Liver (tissue), 9 donors: ENCODE data around the gene TUBB4A. TPM values are rescaled to one million over a fixed set of nuclear protein-coding genes. Genes with fewer than 3 reads are reported as not detected.

Source experiments
- DNase-seq: peaks from one replicate; pipeline ENCODE4 v3.0.0-alpha.2; 2017; ENCODE audit warnings: low spot score
- H3K27ac ChIP-seq, 2 donors: one replicate each; pipeline ENCODE4 v1.7.0; 2013; ENCODE audit warnings: inconsistent platforms in 2 of 2, low read length in 2 of 2, control low read depth in 1 of 2, low read depth in 1 of 2, mild to moderate bottlenecking in 1 of 2
- H3K27me3 ChIP-seq, 4 donors: one replicate each; pipeline versions ENCODE4 v1.6.1 to v1.7.0; 2013; ENCODE audit warnings: low read length in 3 of 4, inconsistent platforms in 1 of 4, mild to moderate bottlenecking in 1 of 4, moderate library complexity in 1 of 4; ENCODE audit not compliant: control insufficient read depth in 4 of 4, insufficient read depth in 4 of 4
- H3K36me3 ChIP-seq, 4 donors: one replicate each; pipeline versions ENCODE4 v1.6.1 to v1.7.0; 2013; ENCODE audit warnings: low read length in 3 of 4, mild to moderate bottlenecking in 3 of 4, low read depth in 1 of 4, moderate library complexity in 1 of 4; ENCODE audit not compliant: control insufficient read depth in 4 of 4, insufficient read depth in 3 of 4
- H3K4me1 ChIP-seq, 4 donors: one replicate each; pipeline versions ENCODE4 v1.6.1 to v1.7.0; 2013; ENCODE audit warnings: low read length in 3 of 4, mild to moderate bottlenecking in 3 of 4, moderate library complexity in 1 of 4; ENCODE audit not compliant: control insufficient read depth in 4 of 4, insufficient read depth in 4 of 4
- H3K4me3 ChIP-seq, 3 donors: one replicate each; pipeline versions ENCODE4 v1.6.1 to v1.7.0; 2013; ENCODE audit warnings: low read length in 3 of 3, control low read depth in 1 of 3, low read depth in 1 of 3, mild to moderate bottlenecking in 1 of 3
- H3K9ac ChIP-seq, 2 donors: one replicate each; pipeline ENCODE4 v1.7.0; 2013; ENCODE audit warnings: low read length in 2 of 2, mild to moderate bottlenecking in 2 of 2, moderate library complexity in 2 of 2, control low read depth in 1 of 2, low read depth in 1 of 2
- H3K9me3 ChIP-seq, 4 donors: one replicate each; pipeline versions ENCODE4 v1.6.1 to v1.7.0; 2013; ENCODE audit warnings: low read length in 3 of 4; ENCODE audit not compliant: control insufficient read depth in 4 of 4
- FOXA1 ChIP-seq: IDR thresholded peaks from 2 replicates; pipeline ENCODE4 v1.6.1; 2016; ENCODE audit warnings: antibody characterized with exemption
- FOXA2 ChIP-seq: IDR thresholded peaks from 2 replicates; pipeline ENCODE4 v1.6.1; 2016; ENCODE audit warnings: antibody characterized with exemption
- GABPA ChIP-seq, 2 donors: IDR thresholded peaks in 1 of 2; conservative IDR thresholded peaks in 1 of 2; 2 replicates each; pipeline ENCODE4 v1.6.1; 2016; ENCODE audit warnings: antibody characterized with exemption in 2 of 2, mild to moderate bottlenecking in 1 of 2, moderate library complexity in 1 of 2
- HNF4A ChIP-seq, 2 donors: conservative IDR thresholded peaks; 2 replicates each; pipeline ENCODE4 v1.6.1; 2016; ENCODE audit warnings: antibody characterized with exemption in 2 of 2, mild to moderate bottlenecking in 2 of 2
- HNF4G ChIP-seq: IDR thresholded peaks from 2 replicates; pipeline ENCODE4 v1.6.1; 2016; ENCODE audit warnings: antibody characterized with exemption
- JUND ChIP-seq, 2 donors: IDR thresholded peaks; 2 replicates each; pipeline ENCODE4 v1.6.1; 2016; ENCODE audit warnings: antibody characterized with exemption in 2 of 2
- NR2F2 ChIP-seq: IDR thresholded peaks from 2 replicates; pipeline ENCODE4 v1.6.1; 2016; ENCODE audit warnings: antibody characterized with exemption
- RAD21 ChIP-seq, 2 donors: IDR thresholded peaks; 2 replicates each; pipeline ENCODE4 v1.6.1; 2016; ENCODE audit warnings: antibody characterized with exemption in 2 of 2, mild to moderate bottlenecking in 2 of 2
- RXRA ChIP-seq, 2 donors: IDR thresholded peaks; 2 replicates each; pipeline ENCODE4 v1.6.1; 2017 to 2018; ENCODE audit warnings: antibody characterized with exemption in 2 of 2, mild to moderate bottlenecking in 1 of 2
- SP1 ChIP-seq: IDR thresholded peaks from 2 replicates; pipeline ENCODE4 v1.6.1; 2018; ENCODE audit warnings: antibody characterized with exemption, mild to moderate bottlenecking
- TAF1 ChIP-seq: conservative IDR thresholded peaks from 2 replicates; pipeline ENCODE4 v1.6.1; 2016; ENCODE audit warnings: antibody characterized with exemption, mild to moderate bottlenecking
- YY1 ChIP-seq: IDR thresholded peaks from 2 replicates; pipeline ENCODE4 v1.6.1; 2016; ENCODE audit warnings: antibody characterized with exemption, mild to moderate bottlenecking
- WGBS: extraction: QIAGEN DNeasy Blood & Tissue Kit; methylation state at CpG from one replicate; pipeline ENCODE4 v1.1.7; 2013; 5-methylcytosine and 5-hydroxymethylcytosine counted together
- polyA plus RNA-seq, 2 donors: library from polyadenylated mRNA; stranded (reverse) in 1 of 2; unstranded in 1 of 2; fragments of 200-250 nt in 1 of 2; fragments of >200 nt in 1 of 2; fragmentation: Nextera tagmentation in 1 of 2; extraction: Ambion mirVana in 1 of 2; gene quantifications; one replicate each; pipeline versions ENCODE4 v1.2.1 to v1.2.3, GENCODE V29; 2013 to 2015
- total RNA-seq, 2 donors: library from RNA; depleted of rRNA; stranded (reverse); fragments of >200 nt; gene quantifications; one replicate each; pipeline ENCODE4 v1.2.3, GENCODE V29; 2014
- TF ChIP-seq, protein P1 (sequence below): fragments of 150-350 bp; IDR thresholded peaks from 2 replicates; pipeline ENCODE4 v1.5.1; 2017; ENCODE audit warnings: improper control_type of control experiment, low read depth, low read length; ENCODE audit not compliant: missing input control
- TF ChIP-seq, protein P2 (sequence below): IDR thresholded peaks from 2 replicates; pipeline ENCODE4 v1.6.1; 2016; ENCODE audit warnings: antibody characterized with exemption, mild to moderate bottlenecking
- TF ChIP-seq, protein P3 (sequence below): IDR thresholded peaks from 2 replicates; pipeline ENCODE4 v1.6.1; 2016; ENCODE audit warnings: antibody characterized with exemption
- TF ChIP-seq, protein P4 (sequence below): IDR thresholded peaks from 2 replicates; pipeline ENCODE4 v1.6.1; 2016; ENCODE audit warnings: antibody characterized with exemption
- TF ChIP-seq, protein P5 (sequence below): IDR thresholded peaks from 2 replicates; pipeline ENCODE4 v1.6.1; 2016; ENCODE audit warnings: antibody characterized with exemption
- donor health status: healthy.
- donor health status: healthy.
- donor health status: healthy.
- donor health status: healthy.
- donor health status: healthy.

TUBB4A gene
- total and polyA plus RNA-seq, 4 donors, result 0.25 to 1.9 (median 0.96) TPM

DNA sequence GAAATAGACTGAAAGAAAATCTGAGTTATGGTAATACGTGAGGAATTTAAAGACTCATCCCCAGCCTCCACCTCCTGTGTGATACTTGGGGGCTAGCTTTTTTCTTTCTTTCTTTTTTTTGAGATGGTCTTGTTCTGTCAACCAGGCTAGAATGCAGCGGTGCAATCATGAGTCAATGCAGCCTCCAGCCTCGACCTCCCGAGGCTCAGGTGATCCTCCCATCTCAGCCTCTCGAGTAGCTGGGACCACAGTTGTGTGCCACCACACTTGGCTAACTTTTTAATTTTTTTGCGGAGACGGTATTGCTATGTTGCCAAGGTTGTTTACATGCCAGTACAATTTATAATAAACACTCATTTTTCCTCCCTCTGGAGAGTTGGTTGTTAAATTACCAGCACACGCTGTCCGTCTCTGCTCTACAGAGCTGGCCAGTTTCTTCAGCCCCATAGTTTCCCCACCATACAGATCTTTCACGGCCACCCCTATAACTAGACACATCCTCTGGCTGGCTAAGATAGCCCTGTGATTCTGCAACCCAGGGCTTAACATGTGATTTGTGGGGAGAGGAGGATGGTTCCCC lies 33.5 kb upstream of the TUBB4A start:
- H3K4me3 ChIP-seq, result no peak overlapping the region
- no peak for DNase-seq
- H3K27me3 ChIP-seq, result peaks cover 0 to 3% (median 2%) of the 10 kb centered on the region in 4 donors
- TF ChIP-seq RAD21 (IDR thresholded peaks at IDR 0.05) (no peak), YY1 (no peak), RXRA (IDR thresholded peaks at IDR 0.05) (no peak), NR2F2 (no peak), GABPA (IDR thresholded peaks at IDR 0.05 in 1 of 2, conservative IDR thresholded peaks at IDR 0.05 in 1 of 2) (no peak), SP1 (no peak), HNF4A (conservative IDR thresholded peaks at IDR 0.05) (no peak), FOXA2 (no peak), JUND (IDR thresholded peaks at IDR 0.05) (no peak), TAF1 (no peak), HNF4G (no peak), FOXA1 (no peak)
- TF ChIP-seq, protein P1, sequence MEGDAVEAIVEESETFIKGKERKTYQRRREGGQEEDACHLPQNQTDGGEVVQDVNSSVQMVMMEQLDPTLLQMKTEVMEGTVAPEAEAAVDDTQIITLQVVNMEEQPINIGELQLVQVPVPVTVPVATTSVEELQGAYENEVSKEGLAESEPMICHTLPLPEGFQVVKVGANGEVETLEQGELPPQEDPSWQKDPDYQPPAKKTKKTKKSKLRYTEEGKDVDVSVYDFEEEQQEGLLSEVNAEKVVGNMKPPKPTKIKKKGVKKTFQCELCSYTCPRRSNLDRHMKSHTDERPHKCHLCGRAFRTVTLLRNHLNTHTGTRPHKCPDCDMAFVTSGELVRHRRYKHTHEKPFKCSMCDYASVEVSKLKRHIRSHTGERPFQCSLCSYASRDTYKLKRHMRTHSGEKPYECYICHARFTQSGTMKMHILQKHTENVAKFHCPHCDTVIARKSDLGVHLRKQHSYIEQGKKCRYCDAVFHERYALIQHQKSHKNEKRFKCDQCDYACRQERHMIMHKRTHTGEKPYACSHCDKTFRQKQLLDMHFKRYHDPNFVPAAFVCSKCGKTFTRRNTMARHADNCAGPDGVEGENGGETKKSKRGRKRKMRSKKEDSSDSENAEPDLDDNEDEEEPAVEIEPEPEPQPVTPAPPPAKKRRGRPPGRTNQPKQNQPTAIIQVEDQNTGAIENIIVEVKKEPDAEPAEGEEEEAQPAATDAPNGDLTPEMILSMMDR, result no peak
- TF ChIP-seq, protein P2, sequence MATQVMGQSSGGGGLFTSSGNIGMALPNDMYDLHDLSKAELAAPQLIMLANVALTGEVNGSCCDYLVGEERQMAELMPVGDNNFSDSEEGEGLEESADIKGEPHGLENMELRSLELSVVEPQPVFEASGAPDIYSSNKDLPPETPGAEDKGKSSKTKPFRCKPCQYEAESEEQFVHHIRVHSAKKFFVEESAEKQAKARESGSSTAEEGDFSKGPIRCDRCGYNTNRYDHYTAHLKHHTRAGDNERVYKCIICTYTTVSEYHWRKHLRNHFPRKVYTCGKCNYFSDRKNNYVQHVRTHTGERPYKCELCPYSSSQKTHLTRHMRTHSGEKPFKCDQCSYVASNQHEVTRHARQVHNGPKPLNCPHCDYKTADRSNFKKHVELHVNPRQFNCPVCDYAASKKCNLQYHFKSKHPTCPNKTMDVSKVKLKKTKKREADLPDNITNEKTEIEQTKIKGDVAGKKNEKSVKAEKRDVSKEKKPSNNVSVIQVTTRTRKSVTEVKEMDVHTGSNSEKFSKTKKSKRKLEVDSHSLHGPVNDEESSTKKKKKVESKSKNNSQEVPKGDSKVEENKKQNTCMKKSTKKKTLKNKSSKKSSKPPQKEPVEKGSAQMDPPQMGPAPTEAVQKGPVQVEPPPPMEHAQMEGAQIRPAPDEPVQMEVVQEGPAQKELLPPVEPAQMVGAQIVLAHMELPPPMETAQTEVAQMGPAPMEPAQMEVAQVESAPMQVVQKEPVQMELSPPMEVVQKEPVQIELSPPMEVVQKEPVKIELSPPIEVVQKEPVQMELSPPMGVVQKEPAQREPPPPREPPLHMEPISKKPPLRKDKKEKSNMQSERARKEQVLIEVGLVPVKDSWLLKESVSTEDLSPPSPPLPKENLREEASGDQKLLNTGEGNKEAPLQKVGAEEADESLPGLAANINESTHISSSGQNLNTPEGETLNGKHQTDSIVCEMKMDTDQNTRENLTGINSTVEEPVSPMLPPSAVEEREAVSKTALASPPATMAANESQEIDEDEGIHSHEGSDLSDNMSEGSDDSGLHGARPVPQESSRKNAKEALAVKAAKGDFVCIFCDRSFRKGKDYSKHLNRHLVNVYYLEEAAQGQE, result no peak
- TF ChIP-seq, protein P3, sequence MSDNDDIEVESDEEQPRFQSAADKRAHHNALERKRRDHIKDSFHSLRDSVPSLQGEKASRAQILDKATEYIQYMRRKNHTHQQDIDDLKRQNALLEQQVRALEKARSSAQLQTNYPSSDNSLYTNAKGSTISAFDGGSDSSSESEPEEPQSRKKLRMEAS, result no peak
- TF ChIP-seq, protein P4, sequence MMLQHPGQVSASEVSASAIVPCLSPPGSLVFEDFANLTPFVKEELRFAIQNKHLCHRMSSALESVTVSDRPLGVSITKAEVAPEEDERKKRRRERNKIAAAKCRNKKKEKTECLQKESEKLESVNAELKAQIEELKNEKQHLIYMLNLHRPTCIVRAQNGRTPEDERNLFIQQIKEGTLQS, result no peak
- TF ChIP-seq, protein P5, sequence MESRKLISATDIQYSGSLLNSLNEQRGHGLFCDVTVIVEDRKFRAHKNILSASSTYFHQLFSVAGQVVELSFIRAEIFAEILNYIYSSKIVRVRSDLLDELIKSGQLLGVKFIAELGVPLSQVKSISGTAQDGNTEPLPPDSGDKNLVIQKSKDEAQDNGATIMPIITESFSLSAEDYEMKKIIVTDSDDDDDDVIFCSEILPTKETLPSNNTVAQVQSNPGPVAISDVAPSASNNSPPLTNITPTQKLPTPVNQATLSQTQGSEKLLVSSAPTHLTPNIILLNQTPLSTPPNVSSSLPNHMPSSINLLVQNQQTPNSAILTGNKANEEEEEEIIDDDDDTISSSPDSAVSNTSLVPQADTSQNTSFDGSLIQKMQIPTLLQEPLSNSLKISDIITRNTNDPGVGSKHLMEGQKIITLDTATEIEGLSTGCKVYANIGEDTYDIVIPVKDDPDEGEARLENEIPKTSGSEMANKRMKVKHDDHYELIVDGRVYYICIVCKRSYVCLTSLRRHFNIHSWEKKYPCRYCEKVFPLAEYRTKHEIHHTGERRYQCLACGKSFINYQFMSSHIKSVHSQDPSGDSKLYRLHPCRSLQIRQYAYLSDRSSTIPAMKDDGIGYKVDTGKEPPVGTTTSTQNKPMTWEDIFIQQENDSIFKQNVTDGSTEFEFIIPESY, result no peak
- H3K9ac ChIP-seq, result no peak overlapping the region
- 94% methylated on average over 10 of the region's 10 CpGs for WGBS
- peaks cover 5 to 7% (median 5%) of the 10 kb centered on the region in 4 donors for H3K4me1 ChIP-seq
- no peaks in the 10 kb centered on the region for H3K9me3 ChIP-seq
- H3K27ac ChIP-seq, result no peak overlapping the region
- H3K36me3 ChIP-seq, result no peaks in the 10 kb centered on the region
